Liver (tissue), 3 donors: ENCODE data around the gene LDLRAD4.

Experiments
- EGR1 ChIP-seq, 2 donors: IDR thresholded peaks; 2 replicates each; pipeline ENCODE4 v1.6.1; 2016 to 2018; ENCODE audit warnings: antibody characterized with exemption in 2 of 2, low read depth in 2 of 2
- GABPA ChIP-seq, 2 donors: IDR thresholded peaks in 1 of 2; conservative IDR thresholded peaks in 1 of 2; 2 replicates each; pipeline ENCODE4 v1.6.1; 2016; ENCODE audit warnings: antibody characterized with exemption in 2 of 2, mild to moderate bottlenecking in 1 of 2, moderate library complexity in 1 of 2
- HNF4A ChIP-seq, 2 donors: conservative IDR thresholded peaks; 2 replicates each; pipeline ENCODE4 v1.6.1; 2016; ENCODE audit warnings: antibody characterized with exemption in 2 of 2, mild to moderate bottlenecking in 2 of 2
- RXRA ChIP-seq, 2 donors: IDR thresholded peaks; 2 replicates each; pipeline ENCODE4 v1.6.1; 2017 to 2018; ENCODE audit warnings: antibody characterized with exemption in 2 of 2, mild to moderate bottlenecking in 1 of 2
- SP1 ChIP-seq: IDR thresholded peaks from 2 replicates; pipeline ENCODE4 v1.6.1; 2018; ENCODE audit warnings: antibody characterized with exemption, mild to moderate bottlenecking
- TAF1 ChIP-seq: conservative IDR thresholded peaks from 2 replicates; pipeline ENCODE4 v1.6.1; 2016; ENCODE audit warnings: antibody characterized with exemption, mild to moderate bottlenecking
- YY1 ChIP-seq: IDR thresholded peaks from 2 replicates; pipeline ENCODE4 v1.6.1; 2016; ENCODE audit warnings: antibody characterized with exemption, mild to moderate bottlenecking
- TF ChIP-seq, protein P1 (sequence below): fragments of 150-350 bp; IDR thresholded peaks from 2 replicates; pipeline ENCODE4 v1.5.1; 2017; ENCODE audit warnings: improper control_type of control experiment, low read depth, low read length; ENCODE audit not compliant: missing input control
- TF ChIP-seq, protein P2 (sequence below): IDR thresholded peaks from 2 replicates; pipeline ENCODE4 v1.6.1; 2016; ENCODE audit warnings: antibody characterized with exemption, mild to moderate bottlenecking
- TF ChIP-seq, protein P3 (sequence below): IDR thresholded peaks from 2 replicates; pipeline ENCODE4 v1.6.1; 2016; ENCODE audit warnings: antibody characterized with exemption
- TF ChIP-seq, protein P4 (sequence below): IDR thresholded peaks from 2 replicates; pipeline ENCODE4 v1.6.1; 2016; ENCODE audit warnings: antibody characterized with exemption
- donor health status: healthy.
- donor health status: healthy.

DNA sequence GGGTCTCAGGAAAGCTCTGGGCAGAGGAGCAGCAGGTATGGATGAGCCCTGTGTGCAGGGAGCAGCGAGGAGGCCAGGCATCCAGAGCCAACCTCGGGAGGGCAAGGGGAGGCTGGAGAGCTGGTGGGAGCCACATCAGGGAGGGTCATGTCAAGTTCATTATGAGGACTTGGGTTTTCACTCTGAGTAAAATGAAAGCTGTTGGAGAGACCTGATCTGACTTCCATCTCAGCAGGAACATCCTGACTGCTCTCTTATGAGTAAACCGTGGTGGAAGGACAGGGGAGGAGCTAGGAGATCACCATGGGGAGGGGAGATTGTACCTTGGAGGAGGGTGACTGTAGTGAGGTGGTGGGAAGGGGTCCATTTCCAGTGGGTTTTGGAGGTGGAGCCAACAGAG, 209.8 kb downstream of the LDLRAD4 start:
- TF ChIP-seq GABPA (IDR thresholded peaks at IDR 0.05 in 1 of 2, conservative IDR thresholded peaks at IDR 0.05 in 1 of 2) (no peak), SP1 (no peak), TAF1 (no peak), EGR1 (IDR thresholded peaks at IDR 0.05; ENCODE audit: low read depth in 2 of 2) (no peak), YY1 (no peak), RXRA (IDR thresholded peaks at IDR 0.05) (no peak), HNF4A (conservative IDR thresholded peaks at IDR 0.05) (no peak)
- TF ChIP-seq, protein P1, sequence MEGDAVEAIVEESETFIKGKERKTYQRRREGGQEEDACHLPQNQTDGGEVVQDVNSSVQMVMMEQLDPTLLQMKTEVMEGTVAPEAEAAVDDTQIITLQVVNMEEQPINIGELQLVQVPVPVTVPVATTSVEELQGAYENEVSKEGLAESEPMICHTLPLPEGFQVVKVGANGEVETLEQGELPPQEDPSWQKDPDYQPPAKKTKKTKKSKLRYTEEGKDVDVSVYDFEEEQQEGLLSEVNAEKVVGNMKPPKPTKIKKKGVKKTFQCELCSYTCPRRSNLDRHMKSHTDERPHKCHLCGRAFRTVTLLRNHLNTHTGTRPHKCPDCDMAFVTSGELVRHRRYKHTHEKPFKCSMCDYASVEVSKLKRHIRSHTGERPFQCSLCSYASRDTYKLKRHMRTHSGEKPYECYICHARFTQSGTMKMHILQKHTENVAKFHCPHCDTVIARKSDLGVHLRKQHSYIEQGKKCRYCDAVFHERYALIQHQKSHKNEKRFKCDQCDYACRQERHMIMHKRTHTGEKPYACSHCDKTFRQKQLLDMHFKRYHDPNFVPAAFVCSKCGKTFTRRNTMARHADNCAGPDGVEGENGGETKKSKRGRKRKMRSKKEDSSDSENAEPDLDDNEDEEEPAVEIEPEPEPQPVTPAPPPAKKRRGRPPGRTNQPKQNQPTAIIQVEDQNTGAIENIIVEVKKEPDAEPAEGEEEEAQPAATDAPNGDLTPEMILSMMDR = no peak
- TF ChIP-seq, protein P2, sequence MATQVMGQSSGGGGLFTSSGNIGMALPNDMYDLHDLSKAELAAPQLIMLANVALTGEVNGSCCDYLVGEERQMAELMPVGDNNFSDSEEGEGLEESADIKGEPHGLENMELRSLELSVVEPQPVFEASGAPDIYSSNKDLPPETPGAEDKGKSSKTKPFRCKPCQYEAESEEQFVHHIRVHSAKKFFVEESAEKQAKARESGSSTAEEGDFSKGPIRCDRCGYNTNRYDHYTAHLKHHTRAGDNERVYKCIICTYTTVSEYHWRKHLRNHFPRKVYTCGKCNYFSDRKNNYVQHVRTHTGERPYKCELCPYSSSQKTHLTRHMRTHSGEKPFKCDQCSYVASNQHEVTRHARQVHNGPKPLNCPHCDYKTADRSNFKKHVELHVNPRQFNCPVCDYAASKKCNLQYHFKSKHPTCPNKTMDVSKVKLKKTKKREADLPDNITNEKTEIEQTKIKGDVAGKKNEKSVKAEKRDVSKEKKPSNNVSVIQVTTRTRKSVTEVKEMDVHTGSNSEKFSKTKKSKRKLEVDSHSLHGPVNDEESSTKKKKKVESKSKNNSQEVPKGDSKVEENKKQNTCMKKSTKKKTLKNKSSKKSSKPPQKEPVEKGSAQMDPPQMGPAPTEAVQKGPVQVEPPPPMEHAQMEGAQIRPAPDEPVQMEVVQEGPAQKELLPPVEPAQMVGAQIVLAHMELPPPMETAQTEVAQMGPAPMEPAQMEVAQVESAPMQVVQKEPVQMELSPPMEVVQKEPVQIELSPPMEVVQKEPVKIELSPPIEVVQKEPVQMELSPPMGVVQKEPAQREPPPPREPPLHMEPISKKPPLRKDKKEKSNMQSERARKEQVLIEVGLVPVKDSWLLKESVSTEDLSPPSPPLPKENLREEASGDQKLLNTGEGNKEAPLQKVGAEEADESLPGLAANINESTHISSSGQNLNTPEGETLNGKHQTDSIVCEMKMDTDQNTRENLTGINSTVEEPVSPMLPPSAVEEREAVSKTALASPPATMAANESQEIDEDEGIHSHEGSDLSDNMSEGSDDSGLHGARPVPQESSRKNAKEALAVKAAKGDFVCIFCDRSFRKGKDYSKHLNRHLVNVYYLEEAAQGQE = no peak
- TF ChIP-seq, protein P3, sequence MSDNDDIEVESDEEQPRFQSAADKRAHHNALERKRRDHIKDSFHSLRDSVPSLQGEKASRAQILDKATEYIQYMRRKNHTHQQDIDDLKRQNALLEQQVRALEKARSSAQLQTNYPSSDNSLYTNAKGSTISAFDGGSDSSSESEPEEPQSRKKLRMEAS = no peak
- TF ChIP-seq, protein P4, sequence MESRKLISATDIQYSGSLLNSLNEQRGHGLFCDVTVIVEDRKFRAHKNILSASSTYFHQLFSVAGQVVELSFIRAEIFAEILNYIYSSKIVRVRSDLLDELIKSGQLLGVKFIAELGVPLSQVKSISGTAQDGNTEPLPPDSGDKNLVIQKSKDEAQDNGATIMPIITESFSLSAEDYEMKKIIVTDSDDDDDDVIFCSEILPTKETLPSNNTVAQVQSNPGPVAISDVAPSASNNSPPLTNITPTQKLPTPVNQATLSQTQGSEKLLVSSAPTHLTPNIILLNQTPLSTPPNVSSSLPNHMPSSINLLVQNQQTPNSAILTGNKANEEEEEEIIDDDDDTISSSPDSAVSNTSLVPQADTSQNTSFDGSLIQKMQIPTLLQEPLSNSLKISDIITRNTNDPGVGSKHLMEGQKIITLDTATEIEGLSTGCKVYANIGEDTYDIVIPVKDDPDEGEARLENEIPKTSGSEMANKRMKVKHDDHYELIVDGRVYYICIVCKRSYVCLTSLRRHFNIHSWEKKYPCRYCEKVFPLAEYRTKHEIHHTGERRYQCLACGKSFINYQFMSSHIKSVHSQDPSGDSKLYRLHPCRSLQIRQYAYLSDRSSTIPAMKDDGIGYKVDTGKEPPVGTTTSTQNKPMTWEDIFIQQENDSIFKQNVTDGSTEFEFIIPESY = no peak
